KOPT-K1 (cell line): ENCODE measurements around the gene SCGN.

Experiments used
- H3K27ac ChIP-seq: fragments of 200-600 bp; sonication (generic); 2 replicates; pipeline ENCODE4 v1.5.1; 2016; ENCODE audit warnings: antibody characterized with exemption, mild to moderate bottlenecking, low read depth, low read length; ENCODE audit not compliant: poor library complexity, severe bottlenecking
- H3K36me3 ChIP-seq: fragments of 200-600 bp; sonication (generic); 2 replicates; pipeline ENCODE4 v1.5.1; 2017; ENCODE audit warnings: antibody characterized with exemption, mild to moderate bottlenecking, low read length, moderate library complexity; ENCODE audit not compliant: insufficient read depth
- H3K9me3 ChIP-seq: fragments of 200-600 bp; sonication (generic); 2 replicates; pipeline ENCODE4 v1.5.1; 2017; ENCODE audit warnings: antibody characterized with exemption, low read length, mild to moderate bottlenecking; ENCODE audit not compliant: insufficient read depth, poor library complexity, severe bottlenecking

SCGN gene, protein sequence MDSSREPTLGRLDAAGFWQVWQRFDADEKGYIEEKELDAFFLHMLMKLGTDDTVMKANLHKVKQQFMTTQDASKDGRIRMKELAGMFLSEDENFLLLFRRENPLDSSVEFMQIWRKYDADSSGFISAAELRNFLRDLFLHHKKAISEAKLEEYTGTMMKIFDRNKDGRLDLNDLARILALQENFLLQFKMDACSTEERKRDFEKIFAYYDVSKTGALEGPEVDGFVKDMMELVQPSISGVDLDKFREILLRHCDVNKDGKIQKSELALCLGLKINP

GRCh38 chr6:25652007-25652515 lies at the start of gene SCGN:
Gene SCGN (plus strand): TSS chr6:25652215. CDS start chr6:25652404, 189 bp downstream.
- no peak within 1 kb of the TSS for H3K27ac ChIP-seq
- H3K9me3 ChIP-seq, result no peaks in the 10 kb centered on the region
- no peaks in the 10 kb centered on the region for H3K36me3 ChIP-seq

- H3K9me3 ChIP-seq, result no peaks in the 10 kb centered on the region
- no peaks in the 10 kb centered on the region for H3K36me3 ChIP-seq
- H3K27ac ChIP-seq, result no peak overlapping the region
These were observed 49.4 kb upstream of the SCGN start for GRCh38 chr6:25602674-25602982.

DNA sequence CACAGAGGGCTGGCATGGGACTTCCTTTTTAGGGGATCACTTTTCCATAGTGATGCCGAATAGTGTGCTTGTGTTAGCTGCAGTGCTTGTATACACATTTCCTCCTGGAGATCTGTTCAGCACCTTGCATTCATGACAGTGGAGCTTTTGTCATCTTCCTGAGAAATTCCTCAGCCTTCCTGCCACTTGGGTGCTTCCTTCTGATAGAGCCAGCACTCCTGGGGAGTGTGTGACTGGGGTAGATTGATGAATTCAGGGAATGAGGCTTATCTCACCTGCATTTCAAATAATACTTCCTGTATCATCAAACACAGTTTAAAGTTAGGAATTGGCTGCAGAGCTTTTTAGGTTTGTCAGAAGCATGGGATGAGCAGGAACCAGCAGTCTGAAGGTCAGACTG lies 48.8 kb upstream of the SCGN start:
- H3K9me3 ChIP-seq, result no peaks in the 10 kb centered on the region
- H3K27ac ChIP-seq, result no peak overlapping the region
- H3K36me3 ChIP-seq, result no peaks in the 10 kb centered on the region

DNA sequence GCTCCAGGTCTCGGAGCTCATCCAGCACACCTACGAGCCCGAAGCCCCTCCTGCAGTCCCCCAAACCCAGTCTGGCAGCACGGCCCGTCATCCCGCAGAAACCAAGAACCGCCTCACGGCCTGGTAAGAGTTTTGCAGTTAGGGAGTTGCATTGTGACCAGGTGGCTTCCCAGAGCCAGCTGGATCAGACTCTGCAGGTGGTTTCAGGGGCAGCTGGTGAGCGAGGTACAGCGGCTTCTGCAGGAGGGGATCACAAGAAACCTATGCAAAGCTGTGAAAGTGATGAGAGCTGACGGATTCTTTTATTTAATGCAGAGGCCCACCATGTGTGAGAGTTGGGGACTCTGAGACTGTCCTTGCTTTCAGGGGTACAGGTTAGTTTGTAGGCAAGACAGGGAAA lies 45.9 kb upstream of the SCGN start:
- no peaks in the 10 kb centered on the region for H3K36me3 ChIP-seq
- no peak overlapping the region for H3K27ac ChIP-seq
- H3K9me3 ChIP-seq, result no peaks in the 10 kb centered on the region

DNA sequence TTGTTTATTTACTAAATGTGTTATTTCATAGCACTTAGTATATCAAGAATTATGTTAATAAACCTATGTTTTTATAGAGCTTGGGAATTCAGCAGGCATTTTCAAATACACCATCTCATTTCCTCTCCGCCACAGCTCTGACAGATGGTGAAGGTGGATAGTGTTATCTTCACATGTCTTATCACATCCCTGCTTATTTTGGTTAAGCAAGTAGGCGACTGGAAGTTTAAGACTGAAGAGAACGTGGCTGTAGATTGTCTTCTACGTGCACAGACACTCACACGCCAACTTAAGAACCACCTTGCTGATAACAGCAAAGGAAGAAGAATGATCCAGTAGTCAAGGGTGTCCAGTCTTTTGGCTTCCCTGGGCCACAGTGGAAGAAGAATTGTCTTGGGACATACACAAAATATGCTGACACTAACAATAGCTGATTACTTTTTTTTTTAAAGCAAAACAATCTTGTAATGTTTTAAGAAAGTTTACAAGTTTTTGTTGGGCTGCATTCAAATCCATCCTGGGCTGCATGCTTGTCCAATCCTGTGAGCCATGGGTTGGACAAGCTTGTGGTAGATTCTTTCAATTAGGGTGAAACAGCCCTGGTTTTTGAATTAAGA lies 43.3 kb upstream of the SCGN start:
- no peak overlapping the region for H3K27ac ChIP-seq
- H3K9me3 ChIP-seq, result no peaks in the 10 kb centered on the region

GRCh38 chr6:25612666-25613065 lies 39.3 kb upstream of the SCGN start:
- H3K9me3 ChIP-seq, result no peaks in the 10 kb centered on the region
- H3K36me3 ChIP-seq, result no peaks in the 10 kb centered on the region
- H3K27ac ChIP-seq, result no peak overlapping the region

More for the DNA sequence above, 43.3 kb upstream of the SCGN start:
- no peaks in the 10 kb centered on the region for H3K36me3 ChIP-seq

DNA sequence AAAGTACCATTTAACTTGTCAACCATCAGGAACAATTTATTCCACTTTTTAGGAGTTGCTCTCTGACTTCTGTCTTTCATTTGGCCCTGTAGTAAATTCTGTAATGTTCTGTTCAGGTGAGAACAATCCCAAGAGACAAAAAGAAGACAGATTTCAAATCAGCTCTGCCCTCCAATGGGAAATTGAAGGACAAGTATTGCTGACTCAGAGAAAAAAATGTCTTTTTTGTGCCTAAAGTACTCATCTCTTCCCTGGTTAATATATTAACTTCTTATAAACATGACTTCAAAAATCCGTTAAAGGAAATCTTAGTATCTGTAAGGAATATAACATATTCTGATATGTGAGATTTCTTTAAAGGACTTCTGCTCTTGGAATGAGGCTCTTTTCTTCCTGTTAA lies 38.6 kb upstream of the SCGN start:
- H3K27ac ChIP-seq, result no peak overlapping the region
- H3K9me3 ChIP-seq, result no peaks in the 10 kb centered on the region
- no peaks in the 10 kb centered on the region for H3K36me3 ChIP-seq

DNA sequence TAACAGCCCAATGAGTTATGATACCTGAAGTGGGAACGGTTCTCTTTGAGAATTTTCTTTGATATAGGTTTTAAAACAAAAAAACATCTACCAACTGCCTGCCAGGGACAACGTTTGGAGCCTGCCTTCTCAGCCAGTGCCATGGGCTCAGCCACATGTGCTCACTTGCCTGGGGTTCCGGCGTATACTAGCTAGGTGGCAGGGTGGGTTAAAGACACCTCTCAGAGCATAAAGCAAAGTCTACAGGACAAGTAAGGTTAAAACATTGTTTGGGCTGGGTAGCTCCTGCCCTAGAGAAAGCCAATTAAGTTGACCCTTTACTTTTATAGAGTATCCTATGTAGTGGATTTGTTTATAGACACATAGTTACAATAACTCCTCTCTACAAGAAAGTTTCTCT lies 38.0 kb upstream of the SCGN start:
- no peaks in the 10 kb centered on the region for H3K36me3 ChIP-seq
- no peaks in the 10 kb centered on the region for H3K9me3 ChIP-seq

DNA sequence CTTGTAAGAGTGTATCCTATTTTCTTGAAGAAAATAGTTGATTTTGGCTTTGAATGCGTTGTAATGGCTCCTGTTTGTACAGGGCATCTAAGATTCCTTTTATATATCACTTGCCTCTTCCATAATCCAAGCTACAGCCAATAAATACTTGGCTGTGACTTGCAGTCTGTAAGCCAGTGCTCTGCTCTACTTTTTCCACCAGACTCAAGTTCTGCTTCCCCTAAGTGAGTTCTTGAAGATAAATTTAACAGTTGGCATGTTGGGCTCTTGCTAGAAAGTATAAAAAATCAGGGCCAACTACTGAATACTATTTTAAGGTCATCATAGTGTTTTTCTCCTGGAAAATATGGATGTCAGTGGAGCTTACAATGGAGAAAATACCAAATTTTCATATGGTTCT lies 36.5 kb upstream of the SCGN start:
- no peak overlapping the region for H3K27ac ChIP-seq
- no peaks in the 10 kb centered on the region for H3K36me3 ChIP-seq

More for the DNA sequence above, 38.0 kb upstream of the SCGN start:
- H3K27ac ChIP-seq, result no peak overlapping the region

DNA sequence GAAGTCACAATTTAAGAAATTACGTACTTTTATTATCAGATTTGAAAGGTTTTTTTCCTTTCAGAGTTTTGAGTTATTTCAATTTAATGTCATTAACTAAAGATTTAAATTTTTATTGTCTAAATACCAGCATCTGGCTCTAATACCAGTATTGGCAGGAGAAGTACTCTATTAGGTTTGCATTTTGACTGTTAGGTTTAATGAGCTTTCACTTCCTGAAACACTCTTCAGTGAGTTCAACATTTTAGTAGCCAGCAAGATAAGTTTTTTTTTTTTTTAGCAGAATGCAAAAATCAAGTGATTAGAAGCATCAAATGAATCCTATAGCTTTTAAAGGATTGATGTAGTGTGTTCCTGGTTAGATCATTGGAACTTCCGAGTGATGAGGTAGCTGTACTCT lies 34.0 kb upstream of the SCGN start:
- H3K36me3 ChIP-seq, result no peaks in the 10 kb centered on the region
- no peaks in the 10 kb centered on the region for H3K9me3 ChIP-seq
- no peak overlapping the region for H3K27ac ChIP-seq

More for the DNA sequence above, 36.5 kb upstream of the SCGN start:
- no peaks in the 10 kb centered on the region for H3K9me3 ChIP-seq

DNA sequence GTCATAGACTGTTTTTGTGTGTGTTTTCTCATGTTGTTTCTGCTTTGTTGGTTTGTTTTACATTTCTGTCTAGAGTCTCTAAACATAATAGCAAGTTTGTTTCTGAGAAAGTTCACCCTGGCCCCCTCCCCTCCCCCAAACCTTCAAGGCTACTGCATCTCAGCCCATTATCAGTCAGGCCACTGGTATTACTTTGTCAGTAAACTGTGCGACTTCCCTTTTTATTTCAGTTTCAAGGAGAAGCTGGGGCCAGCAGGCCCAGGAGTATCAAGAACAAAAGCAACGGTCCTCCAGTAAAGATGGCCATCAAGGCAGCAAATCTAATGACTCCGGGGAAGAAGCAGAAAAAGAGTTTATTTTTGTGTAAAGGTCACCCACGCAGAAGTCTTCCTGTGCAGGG lies 32.8 kb upstream of the SCGN start:
- Histone ChIP-seq H3K27ac (no peak overlapping the region), H3K9me3 (no peaks in the 10 kb centered on the region), H3K36me3 (no peaks in the 10 kb centered on the region)

GRCh38 chr6:25620391-25620790 lies 31.6 kb upstream of the SCGN start:
- H3K9me3 ChIP-seq, result no peaks in the 10 kb centered on the region
- no peak overlapping the region for H3K27ac ChIP-seq
- no peaks in the 10 kb centered on the region for H3K36me3 ChIP-seq

DNA sequence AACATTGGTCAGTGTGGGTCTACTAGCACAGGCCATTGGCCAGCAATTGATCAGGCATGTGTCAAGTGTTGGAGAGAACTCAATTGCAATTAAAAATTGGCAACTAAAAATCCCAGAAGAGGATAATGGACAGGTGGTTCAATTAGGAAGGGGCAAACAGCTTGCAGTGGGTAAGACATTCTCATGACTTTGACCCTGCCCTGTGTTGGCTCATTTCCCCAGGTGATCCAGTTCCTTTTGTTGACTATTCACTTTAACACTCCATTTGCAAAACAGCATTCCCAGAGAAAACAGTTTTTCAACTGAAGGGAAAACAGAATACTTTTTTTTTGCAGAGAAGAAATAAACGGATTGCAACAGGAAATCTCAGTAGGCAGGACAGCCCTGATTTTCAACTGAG lies 28.9 kb upstream of the SCGN start:
- H3K9me3 ChIP-seq, result no peaks in the 10 kb centered on the region
- no peak overlapping the region for H3K27ac ChIP-seq
- no peaks in the 10 kb centered on the region for H3K36me3 ChIP-seq

DNA sequence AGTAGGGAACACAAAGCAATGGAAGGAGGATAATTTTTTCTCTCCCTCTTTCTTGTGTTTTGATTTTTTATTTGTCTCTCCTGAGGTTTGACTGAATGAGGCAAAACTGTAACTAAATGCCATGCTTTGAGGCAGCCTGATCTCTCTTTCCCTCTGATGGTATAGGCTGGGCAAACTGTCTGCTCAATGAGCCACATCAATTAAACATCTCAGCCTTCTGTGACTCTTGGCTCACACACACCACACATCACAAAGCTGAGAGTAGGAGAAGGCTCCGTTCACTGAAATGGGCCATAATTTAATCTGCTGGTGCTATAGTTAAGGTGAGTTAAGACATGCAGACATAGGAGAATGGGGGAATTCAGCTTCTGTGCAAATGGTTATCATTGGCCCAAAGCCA lies 28.1 kb upstream of the SCGN start:
- no peaks in the 10 kb centered on the region for H3K36me3 ChIP-seq
- no peaks in the 10 kb centered on the region for H3K9me3 ChIP-seq
- no peak overlapping the region for H3K27ac ChIP-seq

DNA sequence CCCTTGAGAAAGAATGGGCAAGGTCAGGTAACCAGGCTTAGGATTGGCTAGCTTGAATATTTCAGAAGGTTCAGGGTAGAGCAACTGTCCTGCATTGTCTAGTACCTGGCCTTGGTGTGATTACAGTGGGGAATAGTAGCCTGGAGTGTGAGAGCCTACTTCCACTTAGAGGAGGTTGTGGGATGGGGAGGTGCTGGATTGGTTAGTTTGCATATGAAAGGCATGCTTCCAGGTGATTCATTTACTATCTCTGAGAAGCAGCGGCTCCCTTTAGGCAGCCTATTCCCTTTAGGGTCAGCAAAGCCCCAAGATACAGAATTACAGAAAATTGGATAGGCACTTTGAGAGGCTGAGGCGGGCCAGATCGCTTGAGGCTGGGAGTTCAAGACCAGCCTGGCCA lies 25.0 kb upstream of the SCGN start:
- Histone ChIP-seq H3K27ac (no peak overlapping the region), H3K36me3 (no peaks in the 10 kb centered on the region), H3K9me3 (no peaks in the 10 kb centered on the region)
